GM12864 (cell line): ENCODE data around the gene ZFP36.

Experiments
- DNase-seq: peaks from one replicate; pipeline ENCODE4 v3.0.0-alpha.2; 2011; ENCODE audit warnings: low read depth
- H3K4me3 ChIP-seq: 2 replicates; pipeline ENCODE4 v1.5.1; 2011; ENCODE audit warnings: mild to moderate bottlenecking, low read depth, low read length, control low read depth
- CTCF ChIP-seq: IDR thresholded peaks from 2 replicates; pipeline ENCODE4 v1.5.1; 2011; ENCODE audit warnings: low read depth, mild to moderate bottlenecking, moderate library complexity, low read length, control low read depth, inconsistent platforms; ENCODE audit errors: missing control alignments

Gene ZFP36

GRCh38 chr19:39402346-39403300, 4.0 kb upstream of the ZFP36 start:
- peak; percentile 89 for DNase-seq
- TF ChIP-seq CTCF, result no peak

GRCh38 chr19:39403331-39404312, 3.0 kb upstream of the ZFP36 start:
- no peak for DNase-seq
- H3K4me3 ChIP-seq, result peak overlapping the region; percentile 51
- TF ChIP-seq CTCF, result no peak

More at GRCh38 chr19:39402346-39403300, 4.0 kb upstream of the ZFP36 start:
- peak overlapping the region; percentile 51 for H3K4me3 ChIP-seq

- H3K4me3 ChIP-seq, result peak overlapping the region; percentile 98
- TF ChIP-seq CTCF, result no peak
- DNase-seq, result no peak
Observed at GRCh38 chr19:39405261-39405957, 1.2 kb upstream of the ZFP36 start.

- no peak for TF ChIP-seq CTCF
- DNase-seq, result no peak
- peak overlapping the region; percentile 98 for H3K4me3 ChIP-seq
Observed at GRCh38 chr19:39405958-39406655, 540 bp upstream of the ZFP36 start.

GRCh38 chr19:39407410-39407659, 688 bp downstream of the ZFP36 start:
- no peak for DNase-seq
- peak overlapping the region; percentile 98 for H3K4me3 ChIP-seq
- no peak for TF ChIP-seq CTCF
